Measurements from ENCODE around the gene RBM47. TPM values are rescaled to one million over a fixed set of nuclear protein-coding genes. Genes with fewer than 3 reads are reported as not detected.
"Not testable (repeated sequence)": the region's sequence is repeated elsewhere in the genome, so short reads cannot be mapped to it uniquely, and the experiment has no call there.

RBM47 gene
- polyA plus RNA-seq, 1 experiment, result 0.62 TPM

DNA sequence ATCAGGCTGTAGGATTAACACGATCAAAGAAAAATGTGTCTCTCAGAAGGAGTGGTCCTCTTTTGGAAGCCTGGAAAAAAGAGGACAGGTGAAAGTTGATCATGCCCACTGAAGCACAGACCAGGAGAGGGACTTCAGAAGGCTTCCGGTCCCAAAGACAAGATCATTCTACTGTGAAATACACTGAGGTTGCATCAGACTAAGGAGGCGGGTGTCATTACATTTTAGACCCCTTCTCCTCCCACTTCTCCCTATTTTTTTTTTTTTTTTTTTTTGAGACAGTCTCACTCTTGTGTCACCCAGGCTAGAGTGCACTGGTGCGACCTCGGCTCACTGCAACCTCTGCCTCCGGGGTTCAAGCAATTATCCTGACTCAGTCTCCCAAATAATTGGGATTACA is 67.5 kb downstream of the RBM47 start:
- Histone ChIP-seq H3K27ac (ENCODE audit: low read depth, low read length) (no peak overlapping the region), H3K27me3 (ENCODE audit: control insufficient read depth, insufficient read depth, low read length) (no peaks in the 10 kb centered on the region), H3K9me3 (ENCODE audit: control insufficient read depth, insufficient read depth, low read length) (no peaks in the 10 kb centered on the region), H3K4me3 (ENCODE audit: low read depth, low read length) (no peak overlapping the region)
- TF ChIP-seq, protein P1, sequence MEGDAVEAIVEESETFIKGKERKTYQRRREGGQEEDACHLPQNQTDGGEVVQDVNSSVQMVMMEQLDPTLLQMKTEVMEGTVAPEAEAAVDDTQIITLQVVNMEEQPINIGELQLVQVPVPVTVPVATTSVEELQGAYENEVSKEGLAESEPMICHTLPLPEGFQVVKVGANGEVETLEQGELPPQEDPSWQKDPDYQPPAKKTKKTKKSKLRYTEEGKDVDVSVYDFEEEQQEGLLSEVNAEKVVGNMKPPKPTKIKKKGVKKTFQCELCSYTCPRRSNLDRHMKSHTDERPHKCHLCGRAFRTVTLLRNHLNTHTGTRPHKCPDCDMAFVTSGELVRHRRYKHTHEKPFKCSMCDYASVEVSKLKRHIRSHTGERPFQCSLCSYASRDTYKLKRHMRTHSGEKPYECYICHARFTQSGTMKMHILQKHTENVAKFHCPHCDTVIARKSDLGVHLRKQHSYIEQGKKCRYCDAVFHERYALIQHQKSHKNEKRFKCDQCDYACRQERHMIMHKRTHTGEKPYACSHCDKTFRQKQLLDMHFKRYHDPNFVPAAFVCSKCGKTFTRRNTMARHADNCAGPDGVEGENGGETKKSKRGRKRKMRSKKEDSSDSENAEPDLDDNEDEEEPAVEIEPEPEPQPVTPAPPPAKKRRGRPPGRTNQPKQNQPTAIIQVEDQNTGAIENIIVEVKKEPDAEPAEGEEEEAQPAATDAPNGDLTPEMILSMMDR (IDR thresholded peaks at IDR 0.05; ENCODE audit: low read depth, low read length), result no peak
- no peak for DNase-seq (ENCODE audit: low read depth, low spot score)
- ChIA-PET CTCF (no interaction called here), POLR2A (no interaction called here)

GRCh38 chr4:40561543-40562177 is 68.0 kb downstream of the RBM47 start:
- POLR2A ChIA-PET, result interaction anchor here (0.7 kb wide), 1 partner anchor 293 kb away, joined by 6 read pairs; no protein-coding TSS in a partner anchor
- H3K9me3 ChIP-seq (ENCODE audit: control insufficient read depth, insufficient read depth, low read length); DNase-seq (ENCODE audit: low read depth, low spot score); H3K27me3 ChIP-seq (ENCODE audit: control insufficient read depth, insufficient read depth, low read length); H3K27ac ChIP-seq (ENCODE audit: low read depth, low read length); H3K4me3 ChIP-seq (ENCODE audit: low read depth, low read length); CTCF ChIA-PET: not testable (repeated sequence)

- CTCF ChIA-PET, result no interaction called here
- no peak overlapping the region for H3K4me3 ChIP-seq (ENCODE audit: low read depth, low read length)
- H3K27ac ChIP-seq (ENCODE audit: low read depth, low read length), result no peak overlapping the region
- POLR2A ChIA-PET, result no interaction called here
- no peaks in the 10 kb centered on the region for H3K9me3 ChIP-seq (ENCODE audit: control insufficient read depth, insufficient read depth, low read length)
- no peaks in the 10 kb centered on the region for H3K27me3 ChIP-seq (ENCODE audit: control insufficient read depth, insufficient read depth, low read length)
- TF ChIP-seq, protein P1 (IDR thresholded peaks at IDR 0.05; ENCODE audit: low read depth, low read length), result no peak
- no peak for DNase-seq (ENCODE audit: low read depth, low spot score)
Observed at GRCh38 chr4:40559585-40560465, 69.8 kb downstream of the RBM47 start.

DNA sequence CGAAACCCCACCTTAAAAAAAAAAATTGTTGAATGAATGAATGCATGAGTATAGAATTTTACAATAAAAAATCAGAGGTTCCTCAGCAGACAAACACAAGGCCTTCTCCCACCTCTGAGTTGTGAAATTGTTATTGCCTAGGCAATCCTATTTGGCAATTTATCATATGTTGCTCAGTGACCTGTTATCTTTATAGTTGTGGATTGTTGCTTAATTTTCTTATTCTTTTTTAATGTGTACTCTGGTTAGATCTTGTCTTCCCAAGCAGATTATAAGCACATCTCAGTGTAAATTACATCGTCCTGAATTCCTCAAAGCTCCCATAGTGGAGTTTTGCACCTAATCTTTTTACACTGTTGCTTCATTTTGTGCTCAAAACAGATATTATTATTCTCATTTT is 71.9 kb downstream of the RBM47 start:
- Histone ChIP-seq H3K27ac (ENCODE audit: low read depth, low read length) (no peak overlapping the region), H3K27me3 (ENCODE audit: control insufficient read depth, insufficient read depth, low read length) (no peaks in the 10 kb centered on the region), H3K9me3 (ENCODE audit: control insufficient read depth, insufficient read depth, low read length) (no peaks in the 10 kb centered on the region), H3K4me3 (ENCODE audit: low read depth, low read length) (no peak overlapping the region)
- CTCF ChIA-PET, result no interaction called here
- POLR2A ChIA-PET, result no interaction called here
- TF ChIP-seq, protein P1 (IDR thresholded peaks at IDR 0.05; ENCODE audit: low read depth, low read length), result no peak
- no peak for DNase-seq (ENCODE audit: low read depth, low spot score)

DNA sequence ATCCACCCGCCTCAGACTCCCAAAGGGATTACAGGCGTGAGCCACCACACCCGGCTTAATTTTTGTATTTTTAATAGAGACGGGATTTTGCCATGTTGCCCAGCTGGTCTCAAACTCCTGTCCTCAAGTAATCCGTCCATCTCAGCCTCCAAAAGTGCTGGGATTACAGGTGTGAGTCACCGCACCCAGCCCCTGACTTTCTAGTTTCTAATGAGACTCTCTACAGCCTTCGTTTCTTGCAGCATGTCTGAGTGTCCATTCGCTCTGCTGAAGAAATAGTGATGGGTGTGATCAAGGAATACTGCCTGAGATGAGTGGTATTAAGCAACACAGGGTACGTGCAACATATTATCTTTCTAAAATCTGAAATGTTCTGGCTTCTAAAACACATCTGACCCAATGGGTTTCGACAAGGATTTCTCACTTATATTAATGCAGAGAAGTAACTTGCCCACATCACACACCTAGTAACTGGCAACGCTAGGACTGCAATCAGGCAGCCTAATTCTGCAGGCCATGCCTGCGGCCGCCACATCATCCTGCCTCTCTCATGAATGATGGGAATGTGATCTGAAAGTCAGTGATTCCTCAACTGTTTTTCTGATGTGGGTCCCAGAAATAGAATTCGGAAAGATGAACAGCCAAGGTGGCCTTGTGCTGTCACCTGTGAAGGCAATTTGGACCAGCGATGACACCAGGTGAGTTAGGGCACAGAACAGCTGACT is 74.3 kb downstream of the RBM47 start:
- CTCF ChIA-PET, result no interaction called here
- POLR2A ChIA-PET, result no interaction called here
- H3K27me3 ChIP-seq (ENCODE audit: control insufficient read depth, insufficient read depth, low read length), result no peaks in the 10 kb centered on the region
- no peak for DNase-seq (ENCODE audit: low read depth, low spot score)
- TF ChIP-seq, protein P1 (IDR thresholded peaks at IDR 0.05; ENCODE audit: low read depth, low read length), result no peak
- no peak overlapping the region for H3K4me3 ChIP-seq (ENCODE audit: low read depth, low read length)
- no peak overlapping the region for H3K27ac ChIP-seq (ENCODE audit: low read depth, low read length)
- H3K9me3 ChIP-seq (ENCODE audit: control insufficient read depth, insufficient read depth, low read length), result no peaks in the 10 kb centered on the region

GRCh38 chr4:40554641-40555040 is 75.0 kb downstream of the RBM47 start:
- H3K27ac ChIP-seq (ENCODE audit: low read depth, low read length); H3K27me3 ChIP-seq (ENCODE audit: control insufficient read depth, insufficient read depth, low read length); CTCF ChIA-PET; H3K9me3 ChIP-seq (ENCODE audit: control insufficient read depth, insufficient read depth, low read length); H3K4me3 ChIP-seq (ENCODE audit: low read depth, low read length); POLR2A ChIA-PET; DNase-seq (ENCODE audit: low read depth, low spot score): not testable (repeated sequence)
